A673 (cell line): ENCODE measurements around the gene PDGFD. TPM values are rescaled to one million over a fixed set of nuclear protein-coding genes. Genes with fewer than 3 reads are reported as not detected.

Source experiments
- BruUV-seq: library from RNA; stranded (reverse); fragments of 400-500 nt; replicated peaks from 2 replicates; lab custom pipeline; 2021; lab: Mats Ljungman, UMichigan
- CTCF ChIA-PET: fragments of 300-600 bp; sonication (Branson Sonifier 250); formaldehyde crosslinking; loops from one replicate; lab custom pipeline; 2022; ENCODE audit warnings: antibody characterized with exemption; lab: Charles Lee
- POLR2A ChIA-PET: fragments of 300-600 bp; sonication (Branson Sonifier 250); formaldehyde crosslinking; loops from one replicate; lab custom pipeline; 2022; ENCODE audit warnings: antibody characterized with exemption; ENCODE audit not compliant: low non-redundant PET; lab: Charles Lee
- DNase-seq: peaks from one replicate; pipeline ENCODE4 v3.0.0-alpha.2; 2015; ENCODE audit warnings: low spot score
- H3K27ac ChIP-seq: fragments of 200-600 bp; sonication (generic); 2 replicates; pipeline ENCODE4 v1.5.1; 2016; ENCODE audit warnings: mixed run types, low read depth, mild to moderate bottlenecking, mixed read lengths, antibody characterized with exemption, low read length; ENCODE audit not compliant: poor library complexity, severe bottlenecking
- H3K27me3 ChIP-seq: fragments of 200-600 bp; sonication (generic); replicated peaks from 2 replicates; pipeline ENCODE4 v1.6.1; 2017; ENCODE audit warnings: mixed run types, low read depth, mild to moderate bottlenecking, mixed read lengths, antibody characterized with exemption, low read length; ENCODE audit not compliant: insufficient read depth, poor library complexity
- H3K36me3 ChIP-seq: fragments of 200-600 bp; sonication (generic); 2 replicates; pipeline ENCODE4 v1.6.1; 2016; ENCODE audit warnings: mixed run types, mild to moderate bottlenecking, mixed read lengths, antibody characterized with exemption, low read length; ENCODE audit not compliant: insufficient read depth, poor library complexity, severe bottlenecking
- H3K4me1 ChIP-seq: fragments of 200-600 bp; sonication (generic); 2 replicates; pipeline ENCODE4 v1.6.1; 2017; ENCODE audit warnings: mixed run types, mild to moderate bottlenecking, mixed read lengths, antibody characterized with exemption, low read length; ENCODE audit not compliant: insufficient read depth, poor library complexity, severe bottlenecking
- H3K4me3 ChIP-seq: fragments of 200-600 bp; sonication (generic); 2 replicates; pipeline ENCODE4 v1.5.1; 2016; ENCODE audit warnings: low read depth, mixed run types, mild to moderate bottlenecking, mixed read lengths, low read length; ENCODE audit not compliant: poor library complexity, severe bottlenecking
- H3K9me3 ChIP-seq: fragments of 200-600 bp; sonication (generic); 2 replicates; pipeline ENCODE4 v1.6.1; 2016; ENCODE audit warnings: mixed run types, low read depth, mild to moderate bottlenecking, mixed read lengths, antibody characterized with exemption, low read length; ENCODE audit not compliant: poor library complexity, severe bottlenecking
- CTCF ChIP-seq: fragments of 300-800, 200-600 bp; sonication (generic); conservative IDR thresholded peaks from 2 replicates; pipeline ENCODE4 v1.5.1; 2017; ENCODE audit warnings: low read depth, mild to moderate bottlenecking, antibody characterized with exemption, low read length, moderate library complexity, mixed read lengths
- EZH2 ChIP-seq: fragments of 200-600 bp; sonication (generic); IDR thresholded peaks from 2 replicates; pipeline ENCODE4 v1.6.1; 2017; ENCODE audit warnings: borderline replicate concordance, low read depth, mild to moderate bottlenecking, mixed read lengths, antibody characterized with exemption, low read length; ENCODE audit not compliant: poor library complexity, severe bottlenecking
- intact Hi-C: fragments of 100-400 bp; cut with micrococcal nuclease; formaldehyde crosslinking; loops from one replicate; pipeline ENCODE4 v1.10.0; 2022; ENCODE audit not compliant: unreplicated experiment
- total RNA-seq: library from RNA; stranded (reverse); gene quantifications from 2 replicates; pipeline ENCODE4 v1.2.3, GENCODE V29; 2021

PDGFD gene
- total RNA-seq, 1 experiment from 2014 or later, result 6.1 TPM

- no peaks in the 10 kb centered on the region for H3K36me3 ChIP-seq
- CTCF ChIA-PET, result no interaction called here
- H3K27me3 ChIP-seq, result no peaks in the 10 kb centered on the region
- H3K4me3 ChIP-seq, result no peak overlapping the region
- no TSS peak for BruUV-seq
- POLR2A ChIA-PET, result no interaction called here
- peaks cover 14% of the 10 kb centered on the region for H3K4me1 ChIP-seq
- no peak for DNase-seq
- H3K27ac ChIP-seq, result no peak overlapping the region
- intact Hi-C loops, result no loop called here
- no peaks in the 10 kb centered on the region for H3K9me3 ChIP-seq
- TF ChIP-seq EZH2, result no peak
- TF ChIP-seq CTCF, result no peak
Measured at GRCh38 chr11:104148706-104149105, 15.2 kb downstream of the PDGFD start.

- Histone ChIP-seq H3K4me1 (peaks cover 8% of the 10 kb centered on the region), H3K27ac (no peak overlapping the region), H3K9me3 (no peaks in the 10 kb centered on the region), H3K27me3 (no peaks in the 10 kb centered on the region), H3K36me3 (no peaks in the 10 kb centered on the region), H3K4me3 (no peak overlapping the region)
- DNase-seq, result no peak
- BruUV-seq, result no TSS peak
- intact Hi-C loops, result no loop called here
- TF ChIP-seq CTCF (no peak), EZH2 (no peak)
- ChIA-PET POLR2A (no interaction called here), CTCF (interaction anchor here (0.9 kb wide), 1 partner anchor 88 kb away, joined by 4 read pairs; no protein-coding TSS in a partner anchor)
Measured at GRCh38 chr11:104148074-104148473, 15.9 kb downstream of the PDGFD start.

- TF ChIP-seq CTCF (no peak), EZH2 (no peak)
- Histone ChIP-seq H3K27ac (no peak overlapping the region), H3K4me1 (no peaks in the 10 kb centered on the region), H3K9me3 (no peaks in the 10 kb centered on the region), H3K4me3 (no peak overlapping the region), H3K36me3 (no peaks in the 10 kb centered on the region), H3K27me3 (no peaks in the 10 kb centered on the region)
- intact Hi-C loops, result no loop called here
- ChIA-PET POLR2A (no interaction called here), CTCF (no interaction called here)
- no peak for DNase-seq
- no TSS peak for BruUV-seq
Measured at GRCh38 chr11:104146943-104147342, 17.0 kb downstream of the PDGFD start.
